Measurements from ENCODE around the gene TLL1.

- TF ChIP-seq, protein P1, sequence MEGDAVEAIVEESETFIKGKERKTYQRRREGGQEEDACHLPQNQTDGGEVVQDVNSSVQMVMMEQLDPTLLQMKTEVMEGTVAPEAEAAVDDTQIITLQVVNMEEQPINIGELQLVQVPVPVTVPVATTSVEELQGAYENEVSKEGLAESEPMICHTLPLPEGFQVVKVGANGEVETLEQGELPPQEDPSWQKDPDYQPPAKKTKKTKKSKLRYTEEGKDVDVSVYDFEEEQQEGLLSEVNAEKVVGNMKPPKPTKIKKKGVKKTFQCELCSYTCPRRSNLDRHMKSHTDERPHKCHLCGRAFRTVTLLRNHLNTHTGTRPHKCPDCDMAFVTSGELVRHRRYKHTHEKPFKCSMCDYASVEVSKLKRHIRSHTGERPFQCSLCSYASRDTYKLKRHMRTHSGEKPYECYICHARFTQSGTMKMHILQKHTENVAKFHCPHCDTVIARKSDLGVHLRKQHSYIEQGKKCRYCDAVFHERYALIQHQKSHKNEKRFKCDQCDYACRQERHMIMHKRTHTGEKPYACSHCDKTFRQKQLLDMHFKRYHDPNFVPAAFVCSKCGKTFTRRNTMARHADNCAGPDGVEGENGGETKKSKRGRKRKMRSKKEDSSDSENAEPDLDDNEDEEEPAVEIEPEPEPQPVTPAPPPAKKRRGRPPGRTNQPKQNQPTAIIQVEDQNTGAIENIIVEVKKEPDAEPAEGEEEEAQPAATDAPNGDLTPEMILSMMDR (IDR thresholded peaks at IDR 0.05), result no peak
- TF ChIP-seq POLR2A (IDR thresholded peaks at IDR 0.05) (no peak), POLR2AphosphoS5 (IDR thresholded peaks at IDR 0.05; ENCODE audit: insufficient read depth in 1 of 2, low read depth in 1 of 2) (peak in 1 of 2 donors; percentile 63)
Observed at GRCh38 chr4:165838575-165838974, 34.5 kb upstream of the TLL1 start.

Measured in vagina (tissue), 2 donors.